SK-N-SH (cell line): ENCODE data around the gene UVRAG. TPM values are rescaled to one million over a fixed set of nuclear protein-coding genes. Genes with fewer than 3 reads are reported as not detected.
A peak's percentile ranks its signal among the peaks of the same experiment; 100 is the strongest.

Source experiments
- CTCF ChIA-PET: fragments of 300-600, 350-600 bp; formaldehyde crosslinking; extraction: SDS; loops from one replicate; lab custom pipeline; 2021; lab: Yijun Ruan, JAX
- POLR2A ChIA-PET: fragments of 350-600 bp; sonication (Branson Sonifier 250); formaldehyde crosslinking; extraction: SDS; loops from one replicate; lab custom pipeline; 2020; ENCODE audit warnings: antibody characterized with exemption, inconsistent platforms; lab: Yijun Ruan, JAX
- DNase-seq: peaks from one replicate; pipeline ENCODE4 v3.0.0; 2012
- H2AFZ ChIP-seq: fragments of 200-600 bp; sonication (generic); 2 replicates; pipeline ENCODE4 v1.8.1; 2016; ENCODE audit warnings: antibody characterized with exemption, mild to moderate bottlenecking, low read depth
- H3F3A ChIP-seq: fragments of 200-600 bp; sonication (generic); replicated peaks from 2 replicates; pipeline ENCODE3; 2016; ENCODE audit warnings: antibody characterized with exemption, mild to moderate bottlenecking; ENCODE audit not compliant: insufficient read depth
- H3K27ac ChIP-seq, 2 experiments: fragments of 200-500 bp in 1 of 2; fragments of 200-600 bp in 1 of 2; sonication (Bioruptor generic) in 1 of 2; sonication (generic), shearing (Covaris generic) in 1 of 2; 2 replicates each; pipeline versions ENCODE4 v1.5.1 to v1.6.1; 2014 to 2016; ENCODE audit warnings: low read depth in 2 of 2, inconsistent platforms in 1 of 2, low read length in 1 of 2, mild to moderate bottlenecking in 1 of 2, mixed read lengths in 1 of 2
- H3K27me3 ChIP-seq: fragments of 200-600 bp; sonication (generic), shearing (Covaris generic); 2 replicates; pipeline ENCODE4 v1.6.1; 2016; ENCODE audit warnings: mixed run types; ENCODE audit not compliant: insufficient read depth
- H3K36me3 ChIP-seq, 2 experiments: fragments of 200-500 bp in 1 of 2; fragments of 200-600 bp in 1 of 2; sonication (Bioruptor generic) in 1 of 2; sonication (generic) in 1 of 2; replicated peaks in 1 of 2; 2 replicates each; pipeline versions ENCODE3 to v1.5.1; 2014 to 2016; ENCODE audit warnings: low read length in 1 of 2, mild to moderate bottlenecking in 1 of 2; ENCODE audit not compliant: insufficient read depth in 2 of 2, control insufficient read depth in 1 of 2
- H3K4me1 ChIP-seq, 2 experiments: fragments of 200-500 bp in 1 of 2; fragments of 200-600 bp in 1 of 2; sonication (Bioruptor generic) in 1 of 2; sonication (generic), shearing (Covaris generic) in 1 of 2; 2 replicates each; pipeline versions ENCODE4 v1.5.1 to v1.6.1; 2014 to 2016; ENCODE audit warnings: low read depth in 1 of 2, low read length in 1 of 2, mixed run types in 1 of 2; ENCODE audit not compliant: insufficient read depth in 2 of 2, control insufficient read depth in 1 of 2
- H3K4me2 ChIP-seq: fragments of 200-600 bp; sonication (generic), shearing (Covaris generic); 2 replicates; pipeline ENCODE4 v1.6.1; 2017; ENCODE audit warnings: mixed run types
- H3K4me3 ChIP-seq, 2 experiments: fragments of 200-500 bp in 1 of 2; fragments of 200-600 bp in 1 of 2; sonication (Bioruptor generic) in 1 of 2; sonication (generic), shearing (Covaris generic) in 1 of 2; 2 replicates each; pipeline versions ENCODE4 v1.5.1 to v1.8.1; 2014 to 2016; ENCODE audit warnings: low read depth in 2 of 2, inconsistent platforms in 1 of 2, low read length in 1 of 2, mild to moderate bottlenecking in 1 of 2, mixed read lengths in 1 of 2, moderate library complexity in 1 of 2
- H3K79me2 ChIP-seq: fragments of 200-600 bp; sonication (generic); 2 replicates; pipeline ENCODE4 v1.8.1; 2017; ENCODE audit warnings: mild to moderate bottlenecking; ENCODE audit not compliant: insufficient read depth
- H3K9ac ChIP-seq: fragments of 200-600 bp; sonication (generic); 2 replicates; pipeline ENCODE4 v1.6.1; 2017; ENCODE audit warnings: mixed run types
- H3K9me2 ChIP-seq: fragments of 200-600 bp; sonication (generic); 2 replicates; pipeline ENCODE4 v1.6.1; 2017; ENCODE audit warnings: mixed run types
- H3K9me3 ChIP-seq: fragments of 200-600 bp; sonication (generic); 2 replicates; pipeline ENCODE4 v1.6.1; 2017; ENCODE audit warnings: mixed run types, mild to moderate bottlenecking, moderate library complexity
- H4K20me1 ChIP-seq: fragments of 200-600 bp; sonication (generic); 2 replicates; pipeline ENCODE4 v1.6.1; 2017; ENCODE audit warnings: mild to moderate bottlenecking, mixed run types; ENCODE audit not compliant: insufficient read depth
- CTCF ChIP-seq: fragments of 200-600 bp; sonication (generic); IDR thresholded peaks from 2 replicates; pipeline ENCODE4 v1.6.1; 2017; ENCODE audit warnings: antibody characterized with exemption, mild to moderate bottlenecking, moderate library complexity
- EP300 ChIP-seq, 2 experiments: IDR thresholded peaks; 2 replicates each; pipeline versions ENCODE4 v1.4.0 to v1.6.1; 2012; ENCODE audit warnings: borderline replicate concordance in 1 of 2, low read depth in 1 of 2, low read length in 1 of 2
- FOSL2 ChIP-seq: IDR thresholded peaks from 2 replicates; pipeline ENCODE4 v1.4.0; 2012; ENCODE audit warnings: low read depth, mild to moderate bottlenecking, moderate library complexity, borderline replicate concordance
- GABPA ChIP-seq: IDR thresholded peaks from 2 replicates; pipeline ENCODE4 v1.4.0; 2012; ENCODE audit warnings: low read depth, mild to moderate bottlenecking
- GATA2 ChIP-seq: sonication (generic); formaldehyde crosslinking; IDR thresholded peaks from 2 replicates; pipeline ENCODE4 v1.5.0; 2020; ENCODE audit warnings: mild to moderate bottlenecking, missing genetic modification reagents
- IRF3 ChIP-seq: fragments of 150-350 bp; IDR thresholded peaks from 2 replicates; pipeline ENCODE4 v1.6.1; 2016; ENCODE audit warnings: mild to moderate bottlenecking, low read depth, low read length
- NFIC ChIP-seq: IDR thresholded peaks from 2 replicates; pipeline ENCODE4 v1.4.0; 2012; ENCODE audit warnings: borderline replicate concordance
- NRF1 ChIP-seq: IDR thresholded peaks from 2 replicates; pipeline ENCODE4 v1.6.1; 2012; ENCODE audit warnings: low read depth, mild to moderate bottlenecking, low read length
- REST ChIP-seq: IDR thresholded peaks from 2 replicates; pipeline ENCODE4 v1.6.1; 2012; ENCODE audit warnings: mild to moderate bottlenecking, low read depth, low read length, moderate library complexity
- RFX5 ChIP-seq: IDR thresholded peaks from 2 replicates; pipeline ENCODE4 v1.6.1; 2012; ENCODE audit warnings: mild to moderate bottlenecking, improper control_type of control experiment, low read length
- RXRA ChIP-seq: IDR thresholded peaks from 2 replicates; pipeline ENCODE4 v1.4.0; 2012; ENCODE audit warnings: low read depth, mild to moderate bottlenecking, borderline replicate concordance
- TCF12 ChIP-seq: IDR thresholded peaks from 2 replicates; pipeline ENCODE4 v1.4.0; 2012
- TEAD4 ChIP-seq: IDR thresholded peaks from 2 replicates; pipeline ENCODE4 v1.4.0; 2012; ENCODE audit warnings: mild to moderate bottlenecking, borderline replicate concordance; ENCODE audit not compliant: insufficient read depth
- WGBS: methylation state at CpG from one replicate; pipeline ENCODE4 v1.1.6; 2017; ENCODE audit warnings: low lambda C conversion rate; 5-methylcytosine and 5-hydroxymethylcytosine counted together
- polyA plus RNA-seq, 3 experiments: library from polyadenylated mRNA; depleted of rRNA; stranded (reverse); fragments of >200 nt; gene quantifications; 2 replicates each; pipeline ENCODE4 v1.2.3, GENCODE V29; 2012

UVRAG gene
- polyA plus RNA-seq, 1 of the 3 experiments (the other 2 are of a cell fraction) = 5.8 TPM

- TF ChIP-seq EP300 (IDR thresholded peaks at IDR 0.05; ENCODE audit: borderline replicate concordance in 1 of 2, low read depth in 1 of 2, low read length in 1 of 2) (peak in 1 of 2 experiments; percentile 21; a peak in 1 of 4 replicates), TEAD4 (no peak), TCF12 (peak; percentile 61), NFIC (no peak)
- TF ChIP-seq, all 33 proteins: peak for 3
These were observed 293.0 kb downstream of the UVRAG start (continued) for GRCh38 chr11:76107971-76108370.

DNA sequence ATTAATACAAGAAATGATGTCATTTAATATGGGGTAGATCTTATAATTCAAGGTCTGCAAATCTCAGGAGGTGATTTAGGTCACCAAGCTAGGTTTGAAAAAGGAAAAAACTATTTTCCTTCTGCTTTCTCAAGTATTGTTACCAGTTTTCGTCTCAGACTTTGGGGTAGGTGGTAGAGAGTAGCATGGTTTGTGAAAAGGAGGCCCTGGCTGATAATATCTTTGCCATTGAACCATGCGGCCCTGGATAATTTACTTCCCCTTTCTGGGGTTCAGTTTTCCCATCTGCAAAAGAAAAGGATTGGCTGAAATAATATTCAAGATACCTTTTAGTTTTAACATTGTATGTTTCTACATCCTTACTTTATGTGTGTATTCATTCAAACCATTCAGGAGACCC is 299.2 kb downstream of the UVRAG start:
- no peak for DNase-seq
- H3K36me3 ChIP-seq = peaks cover 3 to 6% of the 10 kb centered on the region in 2 experiments
- no peaks in the 10 kb centered on the region for H3K9me3 ChIP-seq
- no peaks in the 10 kb centered on the region for H3K79me2 ChIP-seq
- WGBS = 90% methylated on average over 2 of the region's 2 CpGs
- H3F3A ChIP-seq = no peaks in the 10 kb centered on the region
- H4K20me1 ChIP-seq = no peaks in the 10 kb centered on the region
- ChIA-PET CTCF (interaction anchor here (1.0 to 2.6 kb wide), 4 partner anchors 13 to 27 kb away, joined by 3 to 12 read pairs (median 3); no protein-coding TSS in a partner anchor), POLR2A (no interaction called here)
- H2AFZ ChIP-seq = no peak overlapping the region
- H3K9me2 ChIP-seq = no peaks in the 10 kb centered on the region
- peaks cover 0 to 3% of the 10 kb centered on the region in 2 experiments; a peak in 1 of 4 replicates for H3K4me1 ChIP-seq
- H3K27ac ChIP-seq = no peak overlapping the region
- no peak overlapping the region for H3K4me2 ChIP-seq
- H3K4me3 ChIP-seq = no peak overlapping the region
- no peak for TF ChIP-seq IRF3
- no peak for TF ChIP-seq FOSL2
- TF ChIP-seq CTCF = no peak
- no peak for TF ChIP-seq GATA2 (CRISPR knock-in tag)
- no peak for TF ChIP-seq NRF1
- no peak for TF ChIP-seq REST
- no peak for TF ChIP-seq GABPA
- TF ChIP-seq TEAD4 = no peak
- no peak for TF ChIP-seq RXRA
- no peak for TF ChIP-seq RFX5
- H3K27me3 ChIP-seq = no peaks in the 10 kb centered on the region
- H3K9ac ChIP-seq = no peak overlapping the region
